ENCODE measurements around the gene MEIS2. TPM values are rescaled to one million over a fixed set of nuclear protein-coding genes. Genes with fewer than 3 reads are reported as not detected.
A peak's percentile ranks its signal among the peaks of the same experiment; 100 is the strongest.

The MEIS2 gene
- total RNA-seq, 1 donor from 2014 or later, result 13.0 TPM

- no peak overlapping the region for H3K27ac Mint-ChIP-seq (ENCODE audit: unreplicated experiment)
- peaks cover 20% of the 10 kb centered on the region for H3K27me3 Mint-ChIP-seq (ENCODE audit: unreplicated experiment)
- TF ChIP-seq CTCF (IDR thresholded peaks at IDR 0.05; ENCODE audit: unreplicated experiment), result no peak
- DNase-seq (ENCODE audit: low spot score), result no peak
- H3K4me1 Mint-ChIP-seq (ENCODE audit: unreplicated experiment), result peaks cover 19% of the 10 kb centered on the region
- H3K4me3 Mint-ChIP-seq (ENCODE audit: unreplicated experiment), result no peak overlapping the region
- no peaks in the 10 kb centered on the region for H3K36me3 Mint-ChIP-seq (ENCODE audit: low read depth, unreplicated experiment)
- no peaks in the 10 kb centered on the region for H3K9me3 Mint-ChIP-seq (ENCODE audit: unreplicated experiment)
Measured at GRCh38 chr15:37103475-37104423, 3.4 kb upstream of the MEIS2 start.

GRCh38 chr15:37103163-37103435, 2.8 kb upstream of the MEIS2 start:
- H3K36me3 Mint-ChIP-seq (ENCODE audit: low read depth, unreplicated experiment), result no peaks in the 10 kb centered on the region
- no peak overlapping the region for H3K27ac Mint-ChIP-seq (ENCODE audit: unreplicated experiment)
- H3K27me3 Mint-ChIP-seq (ENCODE audit: unreplicated experiment), result peaks cover 20% of the 10 kb centered on the region
- H3K4me3 Mint-ChIP-seq (ENCODE audit: unreplicated experiment), result peak overlapping the region; percentile 19
- TF ChIP-seq CTCF (IDR thresholded peaks at IDR 0.05; ENCODE audit: unreplicated experiment), result no peak
- no peak for DNase-seq (ENCODE audit: low spot score)
- H3K4me1 Mint-ChIP-seq (ENCODE audit: unreplicated experiment), result peaks cover 25% of the 10 kb centered on the region
- no peaks in the 10 kb centered on the region for H3K9me3 Mint-ChIP-seq (ENCODE audit: unreplicated experiment)

- Mint-ChIP-seq H3K36me3 (ENCODE audit: low read depth, unreplicated experiment) (no peaks in the 10 kb centered on the region), H3K4me3 (ENCODE audit: unreplicated experiment) (peak overlapping the region; percentile 83), H3K27me3 (ENCODE audit: unreplicated experiment) (peaks cover 23% of the 10 kb centered on the region), H3K27ac (ENCODE audit: unreplicated experiment) (no peak overlapping the region), H3K4me1 (ENCODE audit: unreplicated experiment) (peaks cover 30% of the 10 kb centered on the region), H3K9me3 (ENCODE audit: unreplicated experiment) (no peaks in the 10 kb centered on the region)
- DNase-seq (ENCODE audit: low spot score), result peak; percentile 46
- TF ChIP-seq CTCF (IDR thresholded peaks at IDR 0.05; ENCODE audit: unreplicated experiment), result no peak
Measured at GRCh38 chr15:37102305-37103162, 2.2 kb upstream of the MEIS2 start.

- TF ChIP-seq CTCF (IDR thresholded peaks at IDR 0.05; ENCODE audit: unreplicated experiment), result no peak
- Mint-ChIP-seq H3K4me3 (ENCODE audit: unreplicated experiment) (peak overlapping the region; percentile 98), H3K27ac (ENCODE audit: unreplicated experiment) (no peak overlapping the region), H3K4me1 (ENCODE audit: unreplicated experiment) (peaks cover 31% of the 10 kb centered on the region), H3K9me3 (ENCODE audit: unreplicated experiment) (no peaks in the 10 kb centered on the region), H3K27me3 (ENCODE audit: unreplicated experiment) (peaks cover 28% of the 10 kb centered on the region), H3K36me3 (ENCODE audit: low read depth, unreplicated experiment) (no peaks in the 10 kb centered on the region)
- DNase-seq (ENCODE audit: low spot score), result no peak
Measured at GRCh38 chr15:37101980-37102304, 1.6 kb upstream of the MEIS2 start.

- no peak for TF ChIP-seq CTCF (IDR thresholded peaks at IDR 0.05; ENCODE audit: unreplicated experiment)
- H3K27me3 Mint-ChIP-seq (ENCODE audit: unreplicated experiment), result peaks cover 34% of the 10 kb centered on the region
- H3K27ac Mint-ChIP-seq (ENCODE audit: unreplicated experiment), result peak overlapping the region; percentile 22
- H3K36me3 Mint-ChIP-seq (ENCODE audit: low read depth, unreplicated experiment), result no peaks in the 10 kb centered on the region
- H3K4me1 Mint-ChIP-seq (ENCODE audit: unreplicated experiment), result peaks cover 37% of the 10 kb centered on the region
- DNase-seq (ENCODE audit: low spot score), result no peak
- peak overlapping the region; percentile 98 for H3K4me3 Mint-ChIP-seq (ENCODE audit: unreplicated experiment)
- no peaks in the 10 kb centered on the region for H3K9me3 Mint-ChIP-seq (ENCODE audit: unreplicated experiment)
Measured at GRCh38 chr15:37100966-37101215, 542 bp upstream of the MEIS2 start.
